ENCODE measurements around the gene MACROD2.

MACROD2 gene

DNA sequence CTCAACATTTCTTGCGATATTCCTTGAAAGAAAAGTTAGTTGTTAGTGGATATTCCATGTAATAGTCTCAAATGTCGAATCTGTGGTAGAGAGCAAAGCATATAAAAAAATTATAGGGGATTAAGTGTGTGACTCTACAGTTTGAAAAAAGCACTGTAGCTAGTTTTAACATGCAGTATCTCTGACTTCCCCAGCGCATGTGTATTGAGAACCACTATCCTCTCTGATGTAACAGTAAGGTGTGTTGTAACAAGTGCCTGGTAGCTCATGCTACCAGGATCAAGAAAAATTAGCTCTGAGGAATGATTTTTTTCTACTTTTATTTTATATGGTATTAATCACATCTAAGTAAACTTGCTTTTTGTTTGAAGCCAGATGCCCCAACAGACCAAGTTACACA, 1788.7 kb downstream of the MACROD2 start:
- TF ChIP-seq ISL1 (CRISPR knock-in tag; IDR thresholded peaks at IDR 0.05) = no peak
- TF ChIP-seq ESRRG (CRISPR knock-in tag; IDR thresholded peaks at IDR 0.05) = no peak
- TF ChIP-seq, protein P1, sequence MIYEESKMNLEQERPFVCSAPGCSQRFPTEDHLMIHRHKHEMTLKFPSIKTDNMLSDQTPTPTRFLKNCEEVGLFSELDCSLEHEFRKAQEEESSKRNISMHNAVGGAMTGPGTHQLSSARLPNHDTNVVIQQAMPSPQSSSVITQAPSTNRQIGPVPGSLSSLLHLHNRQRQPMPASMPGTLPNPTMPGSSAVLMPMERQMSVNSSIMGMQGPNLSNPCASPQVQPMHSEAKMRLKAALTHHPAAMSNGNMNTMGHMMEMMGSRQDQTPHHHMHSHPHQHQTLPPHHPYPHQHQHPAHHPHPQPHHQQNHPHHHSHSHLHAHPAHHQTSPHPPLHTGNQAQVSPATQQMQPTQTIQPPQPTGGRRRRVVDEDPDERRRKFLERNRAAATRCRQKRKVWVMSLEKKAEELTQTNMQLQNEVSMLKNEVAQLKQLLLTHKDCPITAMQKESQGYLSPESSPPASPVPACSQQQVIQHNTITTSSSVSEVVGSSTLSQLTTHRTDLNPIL (CRISPR knock-in tag; IDR thresholded peaks at IDR 0.05; ENCODE audit: low read depth) = no peak
- TF ChIP-seq, protein P2, sequence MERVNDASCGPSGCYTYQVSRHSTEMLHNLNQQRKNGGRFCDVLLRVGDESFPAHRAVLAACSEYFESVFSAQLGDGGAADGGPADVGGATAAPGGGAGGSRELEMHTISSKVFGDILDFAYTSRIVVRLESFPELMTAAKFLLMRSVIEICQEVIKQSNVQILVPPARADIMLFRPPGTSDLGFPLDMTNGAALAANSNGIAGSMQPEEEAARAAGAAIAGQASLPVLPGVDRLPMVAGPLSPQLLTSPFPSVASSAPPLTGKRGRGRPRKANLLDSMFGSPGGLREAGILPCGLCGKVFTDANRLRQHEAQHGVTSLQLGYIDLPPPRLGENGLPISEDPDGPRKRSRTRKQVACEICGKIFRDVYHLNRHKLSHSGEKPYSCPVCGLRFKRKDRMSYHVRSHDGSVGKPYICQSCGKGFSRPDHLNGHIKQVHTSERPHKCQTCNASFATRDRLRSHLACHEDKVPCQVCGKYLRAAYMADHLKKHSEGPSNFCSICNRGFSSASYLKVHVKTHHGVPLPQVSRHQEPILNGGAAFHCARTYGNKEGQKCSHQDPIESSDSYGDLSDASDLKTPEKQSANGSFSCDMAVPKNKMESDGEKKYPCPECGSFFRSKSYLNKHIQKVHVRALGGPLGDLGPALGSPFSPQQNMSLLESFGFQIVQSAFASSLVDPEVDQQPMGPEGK (CRISPR knock-in tag; IDR thresholded peaks at IDR 0.05; ENCODE audit: borderline replicate concordance) = no peak
- TF ChIP-seq, protein P3, sequence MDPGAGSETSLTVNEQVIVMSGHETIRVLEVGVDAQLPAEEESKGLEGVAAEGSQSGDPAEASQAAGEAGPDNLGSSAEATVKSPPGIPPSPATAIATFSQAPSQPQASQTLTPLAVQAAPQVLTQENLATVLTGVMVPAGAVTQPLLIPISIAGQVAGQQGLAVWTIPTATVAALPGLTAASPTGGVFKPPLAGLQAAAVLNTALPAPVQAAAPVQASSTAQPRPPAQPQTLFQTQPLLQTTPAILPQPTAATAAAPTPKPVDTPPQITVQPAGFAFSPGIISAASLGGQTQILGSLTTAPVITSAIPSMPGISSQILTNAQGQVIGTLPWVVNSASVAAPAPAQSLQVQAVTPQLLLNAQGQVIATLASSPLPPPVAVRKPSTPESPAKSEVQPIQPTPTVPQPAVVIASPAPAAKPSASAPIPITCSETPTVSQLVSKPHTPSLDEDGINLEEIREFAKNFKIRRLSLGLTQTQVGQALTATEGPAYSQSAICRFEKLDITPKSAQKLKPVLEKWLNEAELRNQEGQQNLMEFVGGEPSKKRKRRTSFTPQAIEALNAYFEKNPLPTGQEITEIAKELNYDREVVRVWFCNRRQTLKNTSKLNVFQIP (CRISPR knock-in tag; IDR thresholded peaks at IDR 0.05; ENCODE audit: borderline replicate concordance, low read depth) = no peak
- TF ChIP-seq RARB (CRISPR knock-in tag; IDR thresholded peaks at IDR 0.05) = no peak
- TF ChIP-seq CSDC2 (CRISPR knock-in tag; IDR thresholded peaks at IDR 0.05) = no peak
- ATAC-seq = no peak

DNA sequence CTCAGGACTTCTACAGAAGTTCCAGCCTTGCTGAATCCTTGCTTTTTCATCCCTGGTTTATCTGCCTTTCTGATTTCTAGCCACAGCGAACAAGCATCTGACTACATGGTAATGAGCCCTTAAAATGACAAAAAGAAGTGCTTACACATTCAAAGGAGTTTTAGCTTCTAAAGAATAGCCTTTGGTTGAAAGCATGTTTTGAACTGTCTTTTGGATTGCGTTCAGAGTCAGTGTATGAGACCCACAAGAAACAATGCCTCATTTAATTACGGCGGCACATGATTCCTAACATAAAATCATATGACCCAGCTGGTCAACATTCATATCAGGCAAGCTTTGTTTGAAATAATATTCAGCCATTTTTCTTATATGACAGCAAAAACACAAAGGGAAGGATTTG, 1793.8 kb downstream of the MACROD2 start:
- no peak for ATAC-seq
- TF ChIP-seq, protein P4, sequence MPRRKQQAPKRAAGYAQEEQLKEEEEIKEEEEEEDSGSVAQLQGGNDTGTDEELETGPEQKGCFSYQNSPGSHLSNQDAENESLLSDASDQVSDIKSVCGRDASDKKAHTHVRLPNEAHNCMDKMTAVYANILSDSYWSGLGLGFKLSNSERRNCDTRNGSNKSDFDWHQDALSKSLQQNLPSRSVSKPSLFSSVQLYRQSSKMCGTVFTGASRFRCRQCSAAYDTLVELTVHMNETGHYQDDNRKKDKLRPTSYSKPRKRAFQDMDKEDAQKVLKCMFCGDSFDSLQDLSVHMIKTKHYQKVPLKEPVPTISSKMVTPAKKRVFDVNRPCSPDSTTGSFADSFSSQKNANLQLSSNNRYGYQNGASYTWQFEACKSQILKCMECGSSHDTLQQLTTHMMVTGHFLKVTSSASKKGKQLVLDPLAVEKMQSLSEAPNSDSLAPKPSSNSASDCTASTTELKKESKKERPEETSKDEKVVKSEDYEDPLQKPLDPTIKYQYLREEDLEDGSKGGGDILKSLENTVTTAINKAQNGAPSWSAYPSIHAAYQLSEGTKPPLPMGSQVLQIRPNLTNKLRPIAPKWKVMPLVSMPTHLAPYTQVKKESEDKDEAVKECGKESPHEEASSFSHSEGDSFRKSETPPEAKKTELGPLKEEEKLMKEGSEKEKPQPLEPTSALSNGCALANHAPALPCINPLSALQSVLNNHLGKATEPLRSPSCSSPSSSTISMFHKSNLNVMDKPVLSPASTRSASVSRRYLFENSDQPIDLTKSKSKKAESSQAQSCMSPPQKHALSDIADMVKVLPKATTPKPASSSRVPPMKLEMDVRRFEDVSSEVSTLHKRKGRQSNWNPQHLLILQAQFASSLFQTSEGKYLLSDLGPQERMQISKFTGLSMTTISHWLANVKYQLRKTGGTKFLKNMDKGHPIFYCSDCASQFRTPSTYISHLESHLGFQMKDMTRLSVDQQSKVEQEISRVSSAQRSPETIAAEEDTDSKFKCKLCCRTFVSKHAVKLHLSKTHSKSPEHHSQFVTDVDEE (CRISPR knock-in tag; IDR thresholded peaks at IDR 0.05) = no peak
- no peak for TF ChIP-seq CSDC2 (CRISPR knock-in tag; IDR thresholded peaks at IDR 0.05)
- TF ChIP-seq ISL1 (CRISPR knock-in tag; IDR thresholded peaks at IDR 0.05) = no peak
- TF ChIP-seq, protein P2 (CRISPR knock-in tag; IDR thresholded peaks at IDR 0.05; ENCODE audit: borderline replicate concordance) = no peak
- TF ChIP-seq ZFP3 (CRISPR knock-in tag; IDR thresholded peaks at IDR 0.05) = no peak
- no peak for TF ChIP-seq SNAI2 (CRISPR knock-in tag; IDR thresholded peaks at IDR 0.05)
- no peak for TF ChIP-seq ZNF8 (CRISPR knock-in tag; IDR thresholded peaks at IDR 0.05)
- TF ChIP-seq ZC3H10 (CRISPR knock-in tag; IDR thresholded peaks at IDR 0.05) = no peak
- TF ChIP-seq, protein P5, sequence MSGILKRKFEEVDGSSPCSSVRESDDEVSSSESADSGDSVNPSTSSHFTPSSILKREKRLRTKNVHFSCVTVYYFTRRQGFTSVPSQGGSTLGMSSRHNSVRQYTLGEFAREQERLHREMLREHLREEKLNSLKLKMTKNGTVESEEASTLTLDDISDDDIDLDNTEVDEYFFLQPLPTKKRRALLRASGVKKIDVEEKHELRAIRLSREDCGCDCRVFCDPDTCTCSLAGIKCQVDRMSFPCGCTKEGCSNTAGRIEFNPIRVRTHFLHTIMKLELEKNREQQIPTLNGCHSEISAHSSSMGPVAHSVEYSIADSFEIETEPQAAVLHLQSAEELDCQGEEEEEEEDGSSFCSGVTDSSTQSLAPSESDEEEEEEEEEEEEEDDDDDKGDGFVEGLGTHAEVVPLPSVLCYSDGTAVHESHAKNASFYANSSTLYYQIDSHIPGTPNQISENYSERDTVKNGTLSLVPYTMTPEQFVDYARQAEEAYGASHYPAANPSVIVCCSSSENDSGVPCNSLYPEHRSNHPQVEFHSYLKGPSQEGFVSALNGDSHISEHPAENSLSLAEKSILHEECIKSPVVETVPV (CRISPR knock-in tag; IDR thresholded peaks at IDR 0.05) = no peak
- TF ChIP-seq, protein P3 (CRISPR knock-in tag; IDR thresholded peaks at IDR 0.05; ENCODE audit: borderline replicate concordance, low read depth) = no peak
- no peak for TF ChIP-seq ZNF70 (CRISPR knock-in tag; IDR thresholded peaks at IDR 0.05)
- TF ChIP-seq ESRRG (CRISPR knock-in tag; IDR thresholded peaks at IDR 0.05) = no peak
- no peak for TF ChIP-seq ZNF565 (CRISPR knock-in tag; conservative IDR thresholded peaks at IDR 0.05; ENCODE audit: low read depth)
- no peak for TF ChIP-seq ZFP30 (CRISPR knock-in tag; IDR thresholded peaks at IDR 0.05)
- no peak for TF ChIP-seq BACH2 (CRISPR knock-in tag; IDR thresholded peaks at IDR 0.05; ENCODE audit: borderline replicate concordance)
